HG03575 (cell line): ENCODE measurements around the gene SYMPK.

Experiments used
- ATAC-seq: cut with Tn5 transposase; IDR thresholded peaks from one replicate; pipeline ENCODE4 v1.9.1; 2021; ENCODE audit not compliant: unreplicated experiment, insufficient number of reproducible peaks, low FRiP score; ENCODE audit errors: extremely low read depth

The SYMPK gene

DNA sequence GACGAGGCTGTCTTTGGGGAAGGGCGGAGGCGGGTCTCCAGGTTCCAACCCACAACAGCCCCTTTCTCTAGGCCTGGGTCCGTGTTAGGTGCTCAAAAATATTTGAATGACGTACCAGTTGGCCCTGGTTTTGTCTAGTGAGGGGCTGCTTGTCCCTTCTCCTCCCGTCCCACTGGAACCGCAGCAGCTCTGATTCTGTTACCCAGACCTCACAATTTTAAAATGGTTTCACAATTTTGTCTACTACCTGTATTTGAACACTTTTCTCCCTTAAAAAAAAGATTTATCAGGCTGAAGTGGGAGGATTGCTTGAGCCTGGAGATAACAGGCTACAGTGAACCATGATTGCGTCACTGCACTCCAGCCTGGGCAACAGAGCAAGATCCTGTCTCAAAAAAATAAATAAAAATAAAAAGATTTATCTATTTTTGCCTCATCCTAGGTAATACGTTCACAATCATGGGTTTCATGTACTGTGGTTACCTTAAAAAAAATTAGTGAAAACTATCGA is 24.3 kb upstream of the SYMPK start:
- ATAC-seq: no peak

DNA sequence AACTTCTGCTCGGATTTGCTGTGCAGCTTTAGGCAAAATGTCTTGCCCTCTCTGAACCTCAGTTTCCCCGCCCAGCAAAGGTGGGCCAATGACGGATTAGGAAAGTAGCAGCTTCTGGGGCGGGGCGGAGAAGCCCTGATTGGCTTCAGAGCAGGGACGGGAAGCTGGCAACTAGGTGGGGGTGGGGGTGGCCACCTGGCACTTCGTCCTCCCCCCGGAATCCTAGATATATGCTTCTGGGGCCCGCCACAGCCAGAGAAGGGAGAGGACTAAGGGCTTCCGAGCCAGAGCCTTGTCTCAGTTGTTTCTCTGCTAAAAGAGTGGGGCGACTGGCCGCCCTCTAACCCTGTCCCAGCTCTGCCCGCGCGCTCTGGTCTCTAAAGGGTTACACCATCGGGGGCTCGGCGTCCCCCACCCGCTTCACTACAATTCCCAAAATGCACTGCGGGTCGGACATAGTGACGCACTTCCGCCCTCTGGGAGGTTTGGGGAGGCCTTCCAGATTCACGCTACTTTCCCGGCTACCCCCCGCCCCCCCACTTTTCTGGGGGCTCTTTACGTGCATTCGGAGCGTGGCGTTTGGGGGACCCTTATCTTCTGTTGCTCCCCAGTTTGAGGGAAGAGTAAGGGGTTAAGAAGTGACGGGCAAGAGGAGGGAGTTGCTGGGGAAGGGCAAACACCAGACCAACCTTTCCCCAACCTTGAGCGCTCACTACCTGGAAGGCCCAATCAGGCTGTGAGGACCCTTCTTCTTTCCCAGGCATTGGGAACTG is 23.7 kb upstream of the SYMPK start:
- no peak for ATAC-seq

DNA sequence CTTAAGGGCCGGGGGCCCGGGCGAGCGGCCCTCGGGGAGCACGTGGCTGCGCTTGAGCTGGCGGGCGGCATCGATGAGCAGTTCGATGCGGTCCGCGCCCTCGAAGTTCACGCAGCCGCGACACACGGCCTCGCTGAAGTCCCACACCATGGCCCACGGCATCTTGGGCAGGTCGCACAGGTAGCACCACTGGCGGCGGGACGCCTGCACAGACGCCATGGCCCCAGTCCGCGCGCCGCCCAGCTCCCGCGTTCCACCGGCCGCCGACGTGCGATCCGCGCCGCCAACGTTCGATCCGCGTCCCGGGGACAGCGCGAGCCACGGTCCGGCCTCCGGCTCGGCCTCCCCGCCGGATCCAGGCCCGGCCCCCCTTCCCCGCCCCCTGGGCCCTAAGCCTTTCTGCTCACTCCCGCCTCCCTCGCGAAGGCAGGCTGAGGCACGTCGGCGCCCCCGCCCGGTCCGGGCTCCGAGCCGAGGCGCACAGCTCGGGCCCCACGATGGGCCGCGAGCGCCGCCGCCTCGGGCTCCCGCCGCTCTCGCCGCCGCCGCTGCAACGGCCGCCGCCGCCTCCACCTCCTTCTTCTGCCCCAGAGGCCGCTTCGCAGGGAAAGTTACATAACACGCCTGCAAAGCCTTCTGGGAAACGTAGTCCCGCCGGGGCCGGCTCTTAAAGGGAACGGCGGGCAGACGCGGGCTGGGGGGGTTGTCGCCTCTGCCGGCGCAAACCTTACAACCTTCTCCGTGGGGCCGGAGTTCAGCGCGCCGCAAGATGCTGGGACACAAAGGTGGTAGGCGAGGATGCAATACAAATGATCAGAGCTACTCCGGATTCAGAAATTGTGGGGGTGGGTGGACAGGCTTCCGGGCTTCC is 22.8 kb upstream of the SYMPK start, which contains the start of gene IRF2BP1:
TSS of gene IRF2BP1 (minus strand) at position 586 of the 871 bp plus-strand sequence. CDS start at position 219, 367 bp downstream.
- no peak for ATAC-seq

DNA sequence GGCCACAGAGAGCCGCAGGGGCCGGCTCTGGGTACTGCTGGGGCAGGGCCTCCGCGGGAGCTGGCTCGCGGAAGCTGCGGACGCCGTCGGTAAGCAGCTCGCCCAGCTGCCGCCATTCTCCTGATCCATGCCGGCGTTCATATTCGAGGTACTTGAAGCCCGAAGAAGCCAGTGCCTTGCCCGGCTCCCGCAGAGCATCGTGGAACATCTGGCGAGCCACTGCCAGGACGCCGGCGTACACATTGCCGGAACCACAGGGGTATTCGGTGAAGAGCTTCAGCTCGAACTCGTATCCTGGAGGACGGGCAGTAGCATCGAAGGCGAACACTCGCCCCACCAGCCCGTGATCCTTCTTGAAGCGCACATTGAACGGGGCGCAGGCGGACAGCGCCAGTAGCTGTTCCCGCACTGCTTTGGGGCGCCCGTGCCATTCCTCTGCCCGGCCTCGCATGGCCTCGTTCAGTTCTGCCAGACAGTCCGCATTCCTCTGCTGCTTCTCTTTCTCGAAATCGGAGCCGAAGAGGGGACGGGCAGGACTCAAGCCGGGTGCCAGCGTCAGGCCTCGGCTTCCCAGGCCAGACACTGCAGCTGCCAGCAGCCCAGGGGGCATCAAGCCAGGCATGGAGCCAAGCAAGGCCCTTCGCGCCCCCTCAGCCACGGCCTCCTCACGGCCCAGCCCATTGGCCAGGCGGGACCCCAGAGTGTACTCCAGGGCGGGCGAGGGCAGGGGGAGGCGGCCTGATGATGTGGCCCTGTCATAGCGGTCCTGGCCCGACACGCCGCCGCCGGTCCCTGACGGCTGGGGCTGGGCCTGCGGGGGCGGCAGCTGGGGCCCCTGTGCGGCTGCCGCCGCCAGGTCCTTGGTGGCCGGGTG is 22.0 kb upstream of the SYMPK start:
- ATAC-seq: no peak

DNA sequence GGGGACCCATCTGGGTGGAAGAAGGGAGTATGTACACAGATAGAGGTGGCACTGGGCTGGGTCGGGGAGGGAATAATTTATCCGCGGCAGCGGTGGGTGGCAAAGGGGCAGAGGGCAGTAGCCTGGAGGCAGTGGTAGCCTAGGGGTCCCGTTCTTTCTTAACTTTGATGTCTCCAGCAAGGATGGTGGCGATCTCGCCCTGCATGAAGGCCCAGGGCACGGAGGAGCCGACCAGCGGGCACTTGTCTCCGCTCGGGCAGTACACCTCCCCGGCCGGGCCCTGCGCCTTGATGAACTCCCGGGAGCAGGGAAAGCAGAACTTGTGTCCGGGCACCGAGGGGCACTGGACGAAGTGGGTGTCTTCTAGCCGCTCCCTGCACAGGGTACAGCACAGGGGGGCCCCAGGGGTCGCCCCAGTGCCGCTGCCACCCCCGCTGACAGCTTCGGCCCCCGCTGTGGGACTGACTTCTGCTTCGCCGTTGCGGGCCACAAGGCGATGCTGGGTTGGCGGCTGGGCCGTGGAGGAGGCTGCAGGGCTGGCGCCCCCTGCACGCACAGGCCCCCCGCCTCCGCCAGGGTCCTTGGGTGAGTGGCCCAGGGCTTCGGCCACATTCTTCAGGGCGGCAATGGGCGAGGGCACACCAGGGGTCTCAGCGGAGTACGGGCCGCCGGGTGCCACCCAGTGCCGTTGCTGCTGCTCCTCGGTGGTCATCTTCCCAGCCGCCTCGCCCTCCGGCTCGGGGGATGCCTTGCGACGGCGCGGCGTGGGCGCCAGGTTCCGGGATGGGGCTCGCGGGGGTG is 21.1 kb upstream of the SYMPK start:
- no peak for ATAC-seq

DNA sequence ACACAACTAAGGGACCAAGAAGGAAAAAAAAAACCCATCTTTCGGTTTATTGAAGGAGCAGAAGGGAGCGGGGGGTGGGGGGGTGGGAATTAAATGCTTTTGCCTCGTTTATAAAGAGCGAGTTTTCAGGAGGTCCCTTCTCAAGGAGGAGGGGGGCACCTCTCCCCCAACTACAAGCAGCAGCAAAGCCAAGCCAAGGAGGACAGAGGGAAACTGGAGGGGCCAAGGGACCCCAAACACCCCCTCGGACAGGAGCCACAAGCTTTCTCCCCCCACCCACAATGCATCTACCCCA is 20.6 kb upstream of the SYMPK start:
- ATAC-seq: no peak

DNA sequence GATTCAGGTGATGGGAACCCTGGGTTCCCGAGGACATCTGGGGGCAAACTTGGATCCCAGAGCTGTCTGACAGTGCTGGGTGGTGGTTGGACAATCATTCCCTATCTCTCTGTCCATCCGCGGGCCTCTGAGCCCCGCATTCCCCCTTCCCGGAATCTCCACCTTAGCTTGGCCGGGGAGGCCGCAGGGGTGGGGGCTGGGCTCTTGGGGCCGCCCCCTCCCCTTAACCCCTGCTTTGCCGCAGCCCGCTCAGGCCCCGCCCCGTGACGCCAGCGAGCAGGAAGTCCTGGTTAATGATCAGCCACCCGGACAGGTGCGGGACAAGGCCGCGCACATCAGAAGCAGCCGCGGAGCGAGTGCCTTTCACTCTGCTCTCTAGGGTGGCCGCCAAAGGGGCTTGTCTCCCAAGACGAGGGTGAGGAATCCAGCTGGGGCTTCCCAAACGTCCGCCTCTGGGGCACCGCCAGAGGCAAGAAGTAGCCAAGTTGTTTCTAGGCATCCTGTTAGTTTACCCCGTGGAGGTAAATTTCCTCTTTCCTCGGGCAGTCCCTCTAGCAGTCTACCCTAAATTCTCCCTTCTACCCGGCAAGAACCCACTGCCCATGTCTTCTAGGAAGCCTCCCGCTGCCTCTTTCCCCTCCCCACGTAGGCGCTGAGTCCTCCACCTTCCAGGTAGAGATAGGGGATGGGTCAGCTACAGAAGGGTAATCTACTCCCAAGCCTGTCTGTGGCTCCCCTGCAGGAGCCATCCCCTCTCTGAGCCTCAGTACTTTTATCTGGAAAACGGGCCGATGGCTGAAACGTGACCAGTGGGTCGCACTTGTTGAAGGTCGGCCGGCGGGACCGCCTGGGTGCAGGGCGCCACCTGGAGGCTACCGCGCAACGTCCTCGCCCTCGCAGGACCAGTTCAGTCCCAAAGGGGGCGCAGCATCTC is 20.0 kb upstream of the SYMPK start:
- no peak for ATAC-seq

DNA sequence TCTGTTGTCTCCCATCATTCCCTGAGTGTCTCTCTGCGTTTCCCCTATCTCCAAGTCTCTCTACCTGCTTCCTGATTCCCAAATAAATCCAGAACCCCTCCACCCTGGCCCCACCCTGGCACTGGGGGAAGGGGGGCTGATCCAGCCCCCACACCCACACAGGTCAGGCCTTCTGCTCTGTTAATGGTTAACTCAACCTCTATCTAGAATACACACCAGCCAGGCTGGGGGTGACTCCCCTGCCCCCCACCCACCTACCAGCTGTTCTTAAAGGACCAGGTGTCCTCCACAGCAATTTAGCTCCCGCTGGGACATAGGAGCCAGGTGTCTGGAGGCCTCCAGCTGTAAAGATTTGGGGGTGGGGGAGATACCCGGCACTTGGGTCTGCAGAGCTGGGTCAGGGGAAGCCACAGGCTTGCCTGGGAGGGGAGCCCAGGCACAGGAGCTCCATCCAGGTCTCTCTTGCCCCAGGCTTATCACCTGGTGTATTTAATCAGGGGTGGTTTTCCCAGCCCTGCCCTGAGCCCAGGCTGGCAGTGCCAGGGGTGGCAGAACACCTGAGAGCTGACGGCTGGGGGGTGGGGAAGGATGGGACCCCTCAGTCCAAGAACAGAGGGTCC is 19.1 kb upstream of the SYMPK start:
- ATAC-seq: no peak

DNA sequence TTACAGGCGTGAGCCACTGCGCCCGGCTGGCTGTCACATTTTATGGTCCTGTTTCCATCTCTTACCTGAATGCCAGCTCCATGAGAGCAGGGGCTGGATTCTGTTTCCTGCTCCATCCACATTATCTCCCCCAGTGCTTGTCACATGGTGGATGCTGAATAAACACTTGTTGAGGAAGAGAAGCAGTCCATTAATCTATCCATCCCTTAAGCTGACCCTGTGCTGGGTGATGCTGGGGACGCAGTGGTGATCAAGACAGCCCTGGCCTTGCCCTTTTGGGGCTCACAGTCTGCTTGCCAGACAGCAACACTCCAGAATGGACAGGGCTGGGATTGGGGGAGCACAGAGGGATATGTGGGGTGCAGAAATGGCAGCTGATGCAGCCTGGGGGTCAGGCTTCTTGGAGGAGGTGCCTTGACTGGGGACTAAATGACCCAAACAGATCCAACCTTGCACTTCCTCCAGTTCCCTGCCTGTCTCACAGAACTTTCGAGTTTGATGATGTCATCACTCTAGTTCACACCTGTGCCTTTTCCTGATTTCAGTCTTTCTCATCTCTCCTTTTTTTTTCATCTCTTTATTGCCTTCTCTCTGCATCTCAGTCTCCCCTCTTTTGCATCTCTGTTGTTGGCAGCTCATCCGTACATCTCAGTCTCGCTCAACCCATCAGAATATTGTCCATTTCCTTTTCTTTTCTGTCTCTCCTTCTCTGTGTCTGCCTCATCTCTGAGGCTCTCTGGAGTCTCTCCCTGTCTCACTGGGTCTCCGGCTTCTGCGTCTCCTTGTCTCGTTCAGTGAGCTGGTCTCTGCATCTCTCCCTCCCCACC is 18.3 kb upstream of the SYMPK start:
- no peak for ATAC-seq

DNA sequence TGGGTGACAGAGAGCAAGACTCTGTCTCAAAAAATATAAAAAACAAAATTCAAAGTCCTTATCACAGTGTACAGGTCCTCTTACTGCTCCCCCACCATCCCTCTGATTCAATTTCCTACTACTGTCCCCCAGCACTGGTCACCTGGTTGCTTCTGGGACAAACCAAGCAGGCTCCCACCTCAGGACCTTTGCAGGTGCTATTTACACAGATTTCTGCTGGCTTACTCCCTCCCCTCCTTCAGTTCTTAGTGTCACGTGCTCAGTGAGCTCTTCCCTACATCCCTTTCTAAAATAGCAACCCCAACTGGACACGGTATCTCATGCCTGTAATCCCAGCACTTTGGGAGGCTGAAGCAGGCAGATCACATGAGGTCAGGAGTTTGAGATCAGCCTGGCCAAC is 17.0 kb upstream of the SYMPK start:
- ATAC-seq: no peak

DNA sequence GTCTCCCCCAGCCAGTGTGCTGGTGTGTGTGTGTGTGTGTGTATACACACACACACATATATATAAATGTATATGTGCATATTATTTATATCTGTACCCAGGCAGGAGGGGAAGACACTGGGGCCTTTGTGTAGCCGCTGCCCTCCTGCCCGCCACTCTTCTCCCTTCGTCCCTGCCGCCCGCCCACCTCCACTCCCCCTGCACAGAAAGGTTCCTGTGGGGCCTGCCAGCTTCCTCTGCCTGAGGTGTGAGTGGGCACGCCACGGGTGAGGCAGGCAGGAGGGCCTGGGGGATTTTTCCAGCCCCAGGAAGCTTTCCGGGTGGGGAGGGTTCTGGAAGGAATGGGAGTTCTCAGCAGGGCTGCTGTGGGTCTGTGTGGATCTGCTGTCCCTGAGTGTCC is 16.1 kb upstream of the SYMPK start:
- no peak for ATAC-seq

DNA sequence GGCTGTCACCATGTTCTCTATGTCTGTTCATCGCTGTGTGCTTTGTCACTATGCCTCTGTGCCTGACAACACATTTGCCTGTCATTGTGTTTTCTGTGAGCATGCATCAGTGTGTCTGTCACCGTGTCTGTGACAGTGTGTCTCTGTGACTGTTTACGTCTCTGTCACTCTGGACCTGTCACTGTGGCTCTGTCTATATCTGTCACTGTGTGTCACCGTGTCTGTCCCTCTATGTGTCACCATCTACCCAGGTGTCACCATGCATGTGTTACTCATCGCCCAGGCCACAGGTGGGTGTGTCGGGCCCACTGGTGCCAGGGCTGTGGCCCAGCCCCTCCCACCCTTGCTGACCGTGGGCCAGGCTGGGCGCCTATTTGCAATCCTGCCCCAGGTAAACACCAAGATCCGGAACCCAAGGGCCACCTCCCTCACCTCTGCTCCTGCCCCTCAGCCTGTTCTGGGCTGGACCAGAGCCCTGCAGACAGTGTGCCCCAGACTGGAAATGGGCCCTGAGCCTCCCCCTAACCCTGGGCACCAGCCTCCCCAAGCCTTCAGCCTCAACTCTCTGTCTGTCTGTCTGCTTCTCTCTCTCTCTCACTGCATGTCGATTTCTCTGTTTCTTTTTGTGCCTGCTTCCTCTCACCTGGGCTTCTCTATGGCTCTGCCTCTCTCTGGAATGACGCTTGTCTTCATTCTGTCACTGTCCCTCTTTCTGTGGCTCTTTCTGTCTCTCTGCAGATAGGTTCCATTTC is 15.3 kb upstream of the SYMPK start:
- no peak for ATAC-seq

DNA sequence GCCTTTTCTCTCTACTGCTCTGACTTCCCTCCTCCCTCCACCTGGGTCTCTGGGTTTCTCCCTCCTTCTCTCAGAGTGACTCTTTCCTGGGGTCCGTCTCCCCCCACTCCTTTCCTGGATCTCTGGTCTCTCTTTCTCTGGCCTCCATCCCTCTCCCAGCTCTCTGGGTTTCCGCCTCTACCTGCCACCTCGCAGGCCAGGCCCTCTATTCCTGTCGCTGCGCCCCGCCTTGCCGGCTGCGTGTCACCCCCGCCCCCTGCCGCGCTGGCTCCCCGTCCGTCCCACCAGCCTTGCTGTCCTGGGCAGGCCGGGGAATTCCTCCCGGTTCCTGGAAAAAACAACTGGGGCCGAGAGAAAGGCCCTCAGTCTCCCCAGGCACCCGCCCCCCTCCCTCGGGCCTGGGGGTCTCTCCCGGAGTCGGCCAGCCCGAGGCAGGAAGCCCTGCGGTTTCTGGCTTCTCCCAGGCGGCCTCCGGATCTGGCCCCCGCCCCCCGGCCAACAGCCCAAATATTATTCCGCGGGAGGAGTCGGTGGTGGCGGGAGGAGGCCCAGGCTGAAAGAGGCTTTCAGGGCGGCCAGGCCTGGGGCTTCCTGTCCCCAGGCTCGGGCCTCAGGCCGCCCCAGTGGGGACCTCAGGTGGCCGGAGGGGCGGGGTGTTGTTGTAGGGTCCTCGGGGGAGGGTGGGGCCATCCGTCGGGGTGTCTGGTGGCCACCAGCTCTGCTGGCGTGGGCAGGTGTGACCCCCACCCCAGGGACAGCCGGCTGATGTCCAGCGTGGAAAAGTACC is 13.7 kb upstream of the SYMPK start:
- ATAC-seq: no peak

DNA sequence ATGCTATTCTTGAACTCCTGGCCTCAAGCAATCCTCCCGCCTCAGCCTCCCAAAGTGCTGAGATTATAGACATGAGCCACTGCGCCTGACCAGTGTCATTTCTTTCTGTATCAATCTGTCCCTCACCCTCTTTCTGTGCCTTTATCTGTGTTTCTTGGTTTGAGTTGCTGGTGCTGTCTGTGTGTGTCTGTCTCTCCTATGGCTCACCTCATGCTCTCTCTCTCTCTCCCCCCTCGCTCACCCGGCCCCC is 13.1 kb upstream of the SYMPK start:
- no peak for ATAC-seq

DNA sequence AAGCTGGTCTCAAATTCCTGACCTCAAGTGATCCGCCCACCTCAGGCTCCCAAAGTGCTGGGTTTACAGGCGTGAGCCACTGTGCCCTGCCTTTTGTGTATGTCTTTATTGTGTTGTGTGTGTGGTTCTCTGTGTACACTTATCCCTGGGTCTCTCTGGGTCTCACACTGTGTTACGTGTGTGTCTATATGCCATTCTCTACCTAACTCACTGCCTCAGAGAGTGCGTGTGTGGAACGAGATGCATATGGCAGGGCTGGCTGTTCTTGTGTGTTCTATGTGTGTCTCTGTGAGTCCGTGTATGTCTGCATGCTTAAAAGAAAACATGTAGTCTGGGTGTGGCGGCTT is 11.6 kb upstream of the SYMPK start:
- ATAC-seq: no peak
